Measurements from ENCODE around the gene SFT2D1. TPM values are rescaled to one million over a fixed set of nuclear protein-coding genes. Genes with fewer than 3 reads are reported as not detected.

SFT2D1 gene
- total and polyA plus RNA-seq, 9 of the 15 experiments (the other 6 are each of a cell fraction or from before 2014, with no cell fraction given): 54.4 to 140 (median 74.6) TPM

DNA sequence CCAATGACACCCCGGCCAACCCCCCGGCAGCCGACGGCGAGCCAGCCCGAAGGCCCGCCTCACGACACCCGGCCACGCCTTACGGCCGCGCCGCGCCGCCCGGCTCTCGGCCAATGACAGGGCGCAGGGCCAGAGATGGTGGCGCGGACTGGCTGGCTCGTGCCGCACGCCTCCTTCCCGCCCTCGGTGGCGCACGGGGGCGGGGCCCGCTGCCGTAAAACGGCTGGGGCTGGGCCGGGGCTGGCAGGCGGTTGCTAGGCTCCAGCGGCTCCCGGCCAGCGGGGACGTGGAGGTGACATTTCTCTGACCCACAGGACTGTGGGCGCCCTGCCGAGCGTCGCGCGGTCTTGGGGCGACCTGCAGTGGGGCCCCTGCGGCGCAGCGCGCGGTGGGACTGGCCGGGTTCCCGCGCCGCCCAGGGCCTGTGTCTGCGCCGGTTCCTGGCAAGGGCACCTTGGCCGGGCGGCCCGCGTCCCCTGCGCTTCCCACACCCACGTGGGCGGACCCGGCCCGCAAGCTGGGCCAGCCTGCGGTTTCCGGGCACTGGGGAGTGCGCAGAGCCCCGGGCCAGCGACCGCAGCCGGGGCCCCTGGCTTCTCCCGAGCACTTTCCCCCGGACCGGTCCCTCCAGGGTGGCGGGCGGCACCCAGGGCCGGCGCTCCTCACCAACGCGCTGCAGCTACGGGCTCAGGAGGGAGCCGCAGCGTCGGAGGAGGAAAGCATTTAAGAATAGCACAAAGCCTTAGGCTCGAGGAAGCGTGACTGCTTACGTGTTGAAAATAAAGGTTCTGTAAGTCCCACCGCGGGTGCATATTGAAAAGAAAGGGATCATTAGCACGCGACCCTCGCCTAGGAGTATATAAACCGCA, 40.8 kb upstream of the SFT2D1 start, which contains the start of gene MPC1 (continued):
- TF ChIP-seq ZFP36 (IDR thresholded peaks at IDR 0.05; ENCODE audit: low read depth, low read length, partially characterized antibody) (no peak), KLF13 (tag; IDR thresholded peaks at IDR 0.05; ENCODE audit: borderline replicate concordance, low read depth) (no peak; the same call in none of the 2 replicates), RFX5 (IDR thresholded peaks at IDR 0.05; ENCODE audit: low read depth, low read length) (no peak), SRF (CRISPR knock-in tag; IDR thresholded peaks at IDR 0.05) (peak; percentile 12 to 49; a peak in 1 of 4 replicates), FOXJ3 (CRISPR knock-in tag; IDR thresholded peaks at IDR 0.05) (no peak), SP2 (IDR thresholded peaks at IDR 0.05; ENCODE audit: extremely low read depth, low read depth, low read length, poor library complexity, severe bottlenecking) (peak; percentile 57), ZNF140 (CRISPR knock-in tag; IDR thresholded peaks at IDR 0.05) (no peak), ZNF668 (CRISPR knock-in tag; IDR thresholded peaks at IDR 0.05) (no peak), MEF2D (tag; conservative IDR thresholded peaks at IDR 0.05; ENCODE audit: low read depth) (no peak), L3MBTL2 (IDR thresholded peaks at IDR 0.05) (peak; percentile 85), SAP30 (IDR thresholded peaks at IDR 0.05; ENCODE audit: borderline replicate concordance, insufficient read depth, low read depth, low read length, poor library complexity, severe bottlenecking) (peak; percentile 93), BCOR (IDR thresholded peaks at IDR 0.05) (no peak), MIER1 (IDR thresholded peaks at IDR 0.05; ENCODE audit: low read depth) (no peak; the same call in 1 of the 2 replicates)
- TF ChIP-seq, protein P1, sequence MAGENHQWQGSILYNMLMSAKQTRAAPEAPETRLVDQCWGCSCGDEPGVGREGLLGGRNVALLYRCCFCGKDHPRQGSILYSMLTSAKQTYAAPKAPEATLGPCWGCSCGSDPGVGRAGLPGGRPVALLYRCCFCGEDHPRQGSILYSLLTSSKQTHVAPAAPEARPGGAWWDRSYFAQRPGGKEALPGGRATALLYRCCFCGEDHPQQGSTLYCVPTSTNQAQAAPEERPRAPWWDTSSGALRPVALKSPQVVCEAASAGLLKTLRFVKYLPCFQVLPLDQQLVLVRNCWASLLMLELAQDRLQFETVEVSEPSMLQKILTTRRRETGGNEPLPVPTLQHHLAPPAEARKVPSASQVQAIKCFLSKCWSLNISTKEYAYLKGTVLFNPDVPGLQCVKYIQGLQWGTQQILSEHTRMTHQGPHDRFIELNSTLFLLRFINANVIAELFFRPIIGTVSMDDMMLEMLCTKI (IDR thresholded peaks at IDR 0.05; ENCODE audit: partially characterized antibody): no peak
- TF ChIP-seq, protein P2, sequence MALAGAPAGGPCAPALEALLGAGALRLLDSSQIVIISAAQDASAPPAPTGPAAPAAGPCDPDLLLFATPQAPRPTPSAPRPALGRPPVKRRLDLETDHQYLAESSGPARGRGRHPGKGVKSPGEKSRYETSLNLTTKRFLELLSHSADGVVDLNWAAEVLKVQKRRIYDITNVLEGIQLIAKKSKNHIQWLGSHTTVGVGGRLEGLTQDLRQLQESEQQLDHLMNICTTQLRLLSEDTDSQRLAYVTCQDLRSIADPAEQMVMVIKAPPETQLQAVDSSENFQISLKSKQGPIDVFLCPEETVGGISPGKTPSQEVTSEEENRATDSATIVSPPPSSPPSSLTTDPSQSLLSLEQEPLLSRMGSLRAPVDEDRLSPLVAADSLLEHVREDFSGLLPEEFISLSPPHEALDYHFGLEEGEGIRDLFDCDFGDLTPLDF (CRISPR knock-in tag; IDR thresholded peaks at IDR 0.05): peak; percentile 98
- TF ChIP-seq, protein P3, sequence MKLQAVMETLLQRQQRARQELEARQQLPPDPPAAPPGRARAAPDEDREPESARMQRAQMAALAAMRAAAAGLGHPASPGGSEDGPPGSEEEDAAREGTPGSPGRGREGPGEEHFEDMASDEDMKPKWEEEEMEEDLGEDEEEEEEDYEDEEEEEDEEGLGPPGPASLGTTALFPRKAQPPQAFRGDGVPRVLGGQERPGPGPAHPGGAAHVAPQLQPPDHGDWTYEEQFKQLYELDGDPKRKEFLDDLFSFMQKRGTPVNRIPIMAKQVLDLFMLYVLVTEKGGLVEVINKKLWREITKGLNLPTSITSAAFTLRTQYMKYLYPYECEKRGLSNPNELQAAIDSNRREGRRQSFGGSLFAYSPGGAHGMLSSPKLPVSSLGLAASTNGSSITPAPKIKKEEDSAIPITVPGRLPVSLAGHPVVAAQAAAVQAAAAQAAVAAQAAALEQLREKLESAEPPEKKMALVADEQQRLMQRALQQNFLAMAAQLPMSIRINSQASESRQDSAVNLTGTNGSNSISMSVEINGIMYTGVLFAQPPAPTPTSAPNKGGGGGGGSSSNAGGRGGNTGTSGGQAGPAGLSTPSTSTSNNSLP (IDR thresholded peaks at IDR 0.05; ENCODE audit: borderline replicate concordance, low read depth, low read length): no peak
- TF ChIP-seq, protein P4, sequence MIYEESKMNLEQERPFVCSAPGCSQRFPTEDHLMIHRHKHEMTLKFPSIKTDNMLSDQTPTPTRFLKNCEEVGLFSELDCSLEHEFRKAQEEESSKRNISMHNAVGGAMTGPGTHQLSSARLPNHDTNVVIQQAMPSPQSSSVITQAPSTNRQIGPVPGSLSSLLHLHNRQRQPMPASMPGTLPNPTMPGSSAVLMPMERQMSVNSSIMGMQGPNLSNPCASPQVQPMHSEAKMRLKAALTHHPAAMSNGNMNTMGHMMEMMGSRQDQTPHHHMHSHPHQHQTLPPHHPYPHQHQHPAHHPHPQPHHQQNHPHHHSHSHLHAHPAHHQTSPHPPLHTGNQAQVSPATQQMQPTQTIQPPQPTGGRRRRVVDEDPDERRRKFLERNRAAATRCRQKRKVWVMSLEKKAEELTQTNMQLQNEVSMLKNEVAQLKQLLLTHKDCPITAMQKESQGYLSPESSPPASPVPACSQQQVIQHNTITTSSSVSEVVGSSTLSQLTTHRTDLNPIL (CRISPR knock-in tag; IDR thresholded peaks at IDR 0.05): no peak
